Ishikawa (cell line): ENCODE measurements around the gene AMZ1.

Source experiments
- CEBPB ChIP-seq: IDR thresholded peaks from 2 replicates; pipeline ENCODE4 v1.6.1; 2012
- CREB1 ChIP-seq: IDR thresholded peaks from 2 replicates; pipeline ENCODE4 v1.6.1; 2012; ENCODE audit warnings: low read depth
- EGR1 ChIP-seq: IDR thresholded peaks from 2 replicates; pipeline ENCODE4 v1.6.1; 2012
- EP300 ChIP-seq: IDR thresholded peaks from 2 replicates; pipeline ENCODE4 v1.6.1; 2012; ENCODE audit warnings: borderline replicate concordance
- FOXM1 ChIP-seq: IDR thresholded peaks from 2 replicates; pipeline ENCODE4 v1.6.1; 2012; ENCODE audit warnings: low read depth, borderline replicate concordance
- MAX ChIP-seq: IDR thresholded peaks from 2 replicates; pipeline ENCODE4 v1.6.1; 2012
- NFIC ChIP-seq: IDR thresholded peaks from 2 replicates; pipeline ENCODE4 v1.6.1; 2012
- RAD21 ChIP-seq: IDR thresholded peaks from 2 replicates; pipeline ENCODE4 v1.6.1; 2012; ENCODE audit warnings: low read depth
- TAF1 ChIP-seq: IDR thresholded peaks from 2 replicates; pipeline ENCODE4 v1.6.1; 2012; ENCODE audit warnings: low read depth, mild to moderate bottlenecking
- TCF12 ChIP-seq: IDR thresholded peaks from 2 replicates; pipeline ENCODE4 v1.6.1; 2012; ENCODE audit warnings: low read depth
- TEAD4 ChIP-seq: IDR thresholded peaks from 2 replicates; pipeline ENCODE4 v1.6.1; 2012
- YY1 ChIP-seq: IDR thresholded peaks from 2 replicates; pipeline ENCODE4 v1.6.1; 2012; ENCODE audit warnings: low read depth
- ZBTB7A ChIP-seq: IDR thresholded peaks from 2 replicates; pipeline ENCODE4 v1.6.1; 2012; ENCODE audit warnings: low read depth
- TF ChIP-seq, protein P1 (sequence below): IDR thresholded peaks from 2 replicates; pipeline ENCODE4 v1.6.1; 2012
- TF ChIP-seq, protein P2 (sequence below): IDR thresholded peaks from 2 replicates; pipeline ENCODE4 v1.6.1; 2012; ENCODE audit warnings: low read depth, mild to moderate bottlenecking

AMZ1 gene

GRCh38 chr7:2668401-2668800 is 19.6 kb upstream of the AMZ1 start:
- TF ChIP-seq, protein P1, sequence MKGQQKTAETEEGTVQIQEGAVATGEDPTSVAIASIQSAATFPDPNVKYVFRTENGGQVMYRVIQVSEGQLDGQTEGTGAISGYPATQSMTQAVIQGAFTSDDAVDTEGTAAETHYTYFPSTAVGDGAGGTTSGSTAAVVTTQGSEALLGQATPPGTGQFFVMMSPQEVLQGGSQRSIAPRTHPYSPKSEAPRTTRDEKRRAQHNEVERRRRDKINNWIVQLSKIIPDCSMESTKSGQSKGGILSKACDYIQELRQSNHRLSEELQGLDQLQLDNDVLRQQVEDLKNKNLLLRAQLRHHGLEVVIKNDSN: no peak
- TF ChIP-seq, protein P2, sequence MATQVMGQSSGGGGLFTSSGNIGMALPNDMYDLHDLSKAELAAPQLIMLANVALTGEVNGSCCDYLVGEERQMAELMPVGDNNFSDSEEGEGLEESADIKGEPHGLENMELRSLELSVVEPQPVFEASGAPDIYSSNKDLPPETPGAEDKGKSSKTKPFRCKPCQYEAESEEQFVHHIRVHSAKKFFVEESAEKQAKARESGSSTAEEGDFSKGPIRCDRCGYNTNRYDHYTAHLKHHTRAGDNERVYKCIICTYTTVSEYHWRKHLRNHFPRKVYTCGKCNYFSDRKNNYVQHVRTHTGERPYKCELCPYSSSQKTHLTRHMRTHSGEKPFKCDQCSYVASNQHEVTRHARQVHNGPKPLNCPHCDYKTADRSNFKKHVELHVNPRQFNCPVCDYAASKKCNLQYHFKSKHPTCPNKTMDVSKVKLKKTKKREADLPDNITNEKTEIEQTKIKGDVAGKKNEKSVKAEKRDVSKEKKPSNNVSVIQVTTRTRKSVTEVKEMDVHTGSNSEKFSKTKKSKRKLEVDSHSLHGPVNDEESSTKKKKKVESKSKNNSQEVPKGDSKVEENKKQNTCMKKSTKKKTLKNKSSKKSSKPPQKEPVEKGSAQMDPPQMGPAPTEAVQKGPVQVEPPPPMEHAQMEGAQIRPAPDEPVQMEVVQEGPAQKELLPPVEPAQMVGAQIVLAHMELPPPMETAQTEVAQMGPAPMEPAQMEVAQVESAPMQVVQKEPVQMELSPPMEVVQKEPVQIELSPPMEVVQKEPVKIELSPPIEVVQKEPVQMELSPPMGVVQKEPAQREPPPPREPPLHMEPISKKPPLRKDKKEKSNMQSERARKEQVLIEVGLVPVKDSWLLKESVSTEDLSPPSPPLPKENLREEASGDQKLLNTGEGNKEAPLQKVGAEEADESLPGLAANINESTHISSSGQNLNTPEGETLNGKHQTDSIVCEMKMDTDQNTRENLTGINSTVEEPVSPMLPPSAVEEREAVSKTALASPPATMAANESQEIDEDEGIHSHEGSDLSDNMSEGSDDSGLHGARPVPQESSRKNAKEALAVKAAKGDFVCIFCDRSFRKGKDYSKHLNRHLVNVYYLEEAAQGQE: no peak
- TF ChIP-seq RAD21 (no peak), TEAD4 (no peak), TCF12 (no peak), FOXM1 (no peak), MAX (no peak), CREB1 (no peak), ZBTB7A (no peak), NFIC (no peak), EP300 (no peak), TAF1 (no peak), CEBPB (no peak)

DNA sequence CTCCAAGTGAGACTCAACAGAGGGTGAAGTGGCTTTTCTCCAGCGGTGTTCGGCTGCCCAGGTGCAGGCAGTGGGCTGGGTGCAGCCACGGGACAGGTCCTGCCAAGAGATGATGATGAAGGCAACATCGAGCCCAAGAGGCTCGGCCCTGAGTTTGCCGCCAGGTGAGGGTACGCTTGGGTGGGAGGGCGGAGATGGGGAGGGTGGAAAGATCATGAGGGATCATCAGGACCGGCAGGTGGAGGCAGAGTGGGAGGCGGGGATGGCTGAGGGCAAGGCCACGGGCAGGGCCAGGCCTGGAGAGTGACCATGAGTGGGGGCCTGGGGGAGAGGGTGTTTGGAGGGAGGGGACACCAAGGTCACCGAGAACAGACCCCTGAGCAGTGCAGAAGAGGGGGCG is 17.8 kb upstream of the AMZ1 start:
- no peak for TF ChIP-seq ZBTB7A
- TF ChIP-seq FOXM1: no peak
- no peak for TF ChIP-seq EP300
- no peak for TF ChIP-seq MAX
- no peak for TF ChIP-seq RAD21
- TF ChIP-seq TCF12: no peak
- TF ChIP-seq, protein P2: no peak
- TF ChIP-seq YY1: no peak
- TF ChIP-seq NFIC: no peak

- TF ChIP-seq, protein P1: no peak
- no peak for TF ChIP-seq TCF12
- no peak for TF ChIP-seq YY1
- TF ChIP-seq RAD21: peak; percentile 88
- TF ChIP-seq CREB1: no peak
- TF ChIP-seq FOXM1: 0 out of 2 replicates have a peak, but pooled peaks have one; percentile 11
- TF ChIP-seq TEAD4: peak; percentile 13; the same call in 1 of the 2 replicates
- peak; percentile 32; the same call in 1 of the 2 replicates for TF ChIP-seq MAX
- TF ChIP-seq NFIC: no peak
- no peak for TF ChIP-seq EP300
- TF ChIP-seq EGR1: no peak
- TF ChIP-seq CEBPB: no peak
- 0 out of 2 replicates have a peak, but pooled peaks have one; percentile 53 for TF ChIP-seq ZBTB7A
- no peak for TF ChIP-seq TAF1
- TF ChIP-seq, protein P2: no peak
Observed at GRCh38 chr7:2670720-2671391, 17.1 kb upstream of the AMZ1 start.

DNA sequence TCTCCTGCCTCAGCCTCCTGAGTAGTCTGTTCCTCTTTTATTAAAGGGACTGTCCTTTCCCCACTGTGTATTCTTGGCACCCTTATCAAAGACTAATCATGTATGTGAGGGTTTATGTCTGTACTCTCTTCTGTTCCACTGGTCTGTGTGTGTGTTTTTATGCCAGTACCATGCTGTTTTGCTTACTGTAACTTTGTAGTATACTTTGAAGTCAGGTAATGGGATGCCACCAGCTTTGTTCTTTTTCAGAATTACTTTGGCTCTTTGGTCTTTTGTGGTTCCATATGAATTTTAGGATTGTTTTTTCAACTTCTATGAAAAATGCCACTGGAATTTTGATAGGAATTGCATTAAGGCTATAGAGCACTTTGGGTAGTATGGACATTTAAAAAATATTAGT is 14.1 kb upstream of the AMZ1 start:
- no peak for TF ChIP-seq ZBTB7A
- no peak for TF ChIP-seq CREB1
- TF ChIP-seq FOXM1: no peak
- TF ChIP-seq CEBPB: no peak
- TF ChIP-seq, protein P2: no peak
